H9 (cell line): Measurements from ENCODE around the gene AHDC1. TPM values are rescaled to one million over a fixed set of nuclear protein-coding genes. Genes with fewer than 3 reads are reported as not detected.

Experiments used
- DNase-seq: peaks from one replicate; pipeline ENCODE4 v3.0.0-alpha.2; 2017
- H2AFZ ChIP-seq: one replicate; pipeline ENCODE4 v1.6.1; 2013; ENCODE audit warnings: mild to moderate bottlenecking, low read length, control low read depth, moderate library complexity
- H2AK5ac ChIP-seq: 2 replicates; pipeline ENCODE4 v1.6.1; 2013; ENCODE audit warnings: low read length, control low read depth, mixed read lengths; ENCODE audit not compliant: insufficient read length
- H2BK120ac ChIP-seq: one replicate; pipeline ENCODE4 v1.6.1; 2013; ENCODE audit warnings: low read depth, mild to moderate bottlenecking, low read length, control low read depth, inconsistent platforms; ENCODE audit not compliant: poor library complexity, severe bottlenecking
- H2BK12ac ChIP-seq: 2 replicates; pipeline ENCODE4 v1.6.1; 2013; ENCODE audit warnings: low read length, control low read depth, mixed read lengths, low read depth; ENCODE audit not compliant: insufficient read length
- H2BK15ac ChIP-seq: 2 replicates; pipeline ENCODE4 v1.6.1; 2013; ENCODE audit warnings: low read depth, low read length, control low read depth
- H2BK20ac ChIP-seq: one replicate; pipeline ENCODE4 v1.6.1; 2013; ENCODE audit warnings: low read depth, mild to moderate bottlenecking, low read length, control low read depth, inconsistent platforms; ENCODE audit not compliant: poor library complexity, severe bottlenecking
- H2BK5ac ChIP-seq: 2 replicates; pipeline ENCODE4 v1.6.1; 2013; ENCODE audit warnings: low read length, control low read depth, mixed read lengths; ENCODE audit not compliant: insufficient read length
- H3K14ac ChIP-seq: 2 replicates; pipeline ENCODE4 v1.6.1; 2013; ENCODE audit warnings: low read length, control low read depth; ENCODE audit not compliant: insufficient read depth
- H3K18ac ChIP-seq: 2 replicates; pipeline ENCODE4 v1.6.1; 2013; ENCODE audit warnings: low read depth, mild to moderate bottlenecking, mixed read lengths, low read length, control low read depth; ENCODE audit not compliant: insufficient read length
- H3K23ac ChIP-seq: 2 replicates; pipeline ENCODE4 v1.6.1; 2013; ENCODE audit warnings: low read length, control low read depth, mixed read lengths, low read depth; ENCODE audit not compliant: insufficient read length
- H3K23me2 ChIP-seq: 2 replicates; pipeline ENCODE4 v1.6.1; 2013; ENCODE audit warnings: low read depth, mild to moderate bottlenecking, mixed read lengths, low read length, control low read depth; ENCODE audit not compliant: insufficient read length, poor library complexity, severe bottlenecking
- H3K27ac ChIP-seq: 2 replicates; pipeline ENCODE4 v1.5.1; 2013; ENCODE audit warnings: low read length, control low read depth, mixed read lengths, low read depth; ENCODE audit not compliant: insufficient read length
- H3K27me3 ChIP-seq: 2 replicates; pipeline ENCODE4 v1.6.1; 2013; ENCODE audit warnings: low read length, control low read depth, inconsistent platforms; ENCODE audit not compliant: insufficient read depth
- H3K4ac ChIP-seq: 2 replicates; pipeline ENCODE4 v1.6.1; 2013; ENCODE audit warnings: low read depth, mild to moderate bottlenecking, control low read depth, inconsistent platforms, low read length, moderate library complexity
- H3K4me1 ChIP-seq: 2 replicates; pipeline ENCODE4 v1.6.1; 2013; ENCODE audit warnings: low read length, control low read depth, inconsistent platforms; ENCODE audit not compliant: insufficient read depth
- H3K4me2 ChIP-seq: 2 replicates; pipeline ENCODE4 v1.6.1; 2013; ENCODE audit warnings: low read length, control low read depth, mixed read lengths; ENCODE audit not compliant: insufficient read length, insufficient read depth
- H3K56ac ChIP-seq: 2 replicates; pipeline ENCODE4 v1.6.1; 2013; ENCODE audit warnings: low read depth, mild to moderate bottlenecking, mixed read lengths, low read length, control low read depth; ENCODE audit not compliant: insufficient read length
- H3K79me1 ChIP-seq: 2 replicates; pipeline ENCODE4 v1.6.1; 2013; ENCODE audit warnings: low read depth, mild to moderate bottlenecking, moderate library complexity, low read length, control low read depth, inconsistent platforms; ENCODE audit not compliant: insufficient read depth, poor library complexity, severe bottlenecking
- H3K79me2 ChIP-seq: 2 replicates; pipeline ENCODE4 v1.6.1; 2013; ENCODE audit warnings: low read length, control low read depth, inconsistent platforms; ENCODE audit not compliant: insufficient read depth
- H3K9ac ChIP-seq: 2 replicates; pipeline ENCODE4 v1.6.1; 2013; ENCODE audit warnings: low read length, control low read depth, mixed read lengths; ENCODE audit not compliant: insufficient read length; ENCODE audit errors: extremely low read depth
- H3K9me3 ChIP-seq: one replicate; pipeline ENCODE4 v1.6.1; 2013; ENCODE audit warnings: low read depth, low read length, inconsistent platforms; ENCODE audit not compliant: control insufficient read depth
- H3T11ph ChIP-seq: one replicate; pipeline ENCODE4 v1.6.1; 2013; ENCODE audit warnings: mild to moderate bottlenecking, low read length, control low read depth, inconsistent platforms
- H4K20me1 ChIP-seq: one replicate; pipeline ENCODE4 v1.6.1; 2013; ENCODE audit not compliant: control insufficient read depth, insufficient read length, insufficient read depth
- H4K5ac ChIP-seq: 2 replicates; pipeline ENCODE4 v1.6.1; 2013; ENCODE audit warnings: low read depth, mild to moderate bottlenecking, mixed read lengths, low read length, control low read depth; ENCODE audit not compliant: insufficient read length
- H4K8ac ChIP-seq: replicated peaks from 2 replicates; pipeline ENCODE4 v1.6.1; 2013; ENCODE audit warnings: low read length, control low read depth, mixed read lengths, low read depth; ENCODE audit not compliant: insufficient read length
- H4K91ac ChIP-seq: 2 replicates; pipeline ENCODE4 v1.6.1; 2013; ENCODE audit warnings: low read depth, mild to moderate bottlenecking, moderate library complexity, mixed read lengths, low read length, control low read depth; ENCODE audit not compliant: insufficient read length
- H3K27ac Mint-ChIP-seq, 3 experiments: 2 replicates in 2 of 3; 3 replicates in 1 of 3; pipeline ENCODE4 v1.8.0; 2020 to 2021; ENCODE audit warnings: mixed read lengths in 3 of 3, mild to moderate bottlenecking in 1 of 3, moderate library complexity in 1 of 3
- H3K27me3 Mint-ChIP-seq: 2 replicates; pipeline ENCODE4 v1.8.0; 2021; ENCODE audit warnings: low read depth, mild to moderate bottlenecking, moderate library complexity, mixed read lengths
- H3K36me3 Mint-ChIP-seq, 3 experiments: 2 replicates in 2 of 3; 3 replicates in 1 of 3; pipeline ENCODE4 v1.8.0; 2020 to 2021; ENCODE audit warnings: low read depth in 3 of 3, mixed read lengths in 3 of 3; ENCODE audit not compliant: insufficient read depth in 1 of 3
- H3K4me1 Mint-ChIP-seq, 2 experiments: 2 replicates each; pipeline ENCODE4 v1.8.0; 2020; ENCODE audit warnings: mixed read lengths in 2 of 2
- H3K4me3 Mint-ChIP-seq, 2 experiments: 2 replicates in 1 of 2; 3 replicates in 1 of 2; pipeline ENCODE4 v1.8.0; 2020 to 2021; ENCODE audit warnings: mild to moderate bottlenecking in 2 of 2, mixed read lengths in 2 of 2, moderate library complexity in 1 of 2
- H3K9me3 Mint-ChIP-seq, 2 experiments: 2 replicates in 1 of 2; 3 replicates in 1 of 2; pipeline ENCODE4 v1.8.0; 2020; ENCODE audit warnings: mild to moderate bottlenecking in 2 of 2, mixed read lengths in 2 of 2, moderate library complexity in 1 of 2
- WGBS: extraction: QIAGEN DNeasy Blood & Tissue Kit; methylation state at CpG from one replicate; pipeline ENCODE4 v1.1.7; 2013; ENCODE audit warnings: missing lambda C conversion rate, low lambda C conversion rate, mixed read lengths; ENCODE audit not compliant: insufficient read length; ENCODE audit errors: extremely low coverage; 5-methylcytosine and 5-hydroxymethylcytosine counted together
- total RNA-seq: library from RNA; stranded (reverse); gene quantifications from 2 replicates; pipeline ENCODE4 v1.2.1, GENCODE V29; 2021
- TF ChIP-seq, protein P1 (sequence below): fragments of 200-600 bp; sonication (generic); conservative IDR thresholded peaks from 3 replicates; pipeline ENCODE4 v1.8.0; 2021; ENCODE audit warnings: antibody characterized with exemption, mild to moderate bottlenecking

Gene AHDC1
- total RNA-seq, 1 experiment from 2014 or later: 29.4 TPM

DNA sequence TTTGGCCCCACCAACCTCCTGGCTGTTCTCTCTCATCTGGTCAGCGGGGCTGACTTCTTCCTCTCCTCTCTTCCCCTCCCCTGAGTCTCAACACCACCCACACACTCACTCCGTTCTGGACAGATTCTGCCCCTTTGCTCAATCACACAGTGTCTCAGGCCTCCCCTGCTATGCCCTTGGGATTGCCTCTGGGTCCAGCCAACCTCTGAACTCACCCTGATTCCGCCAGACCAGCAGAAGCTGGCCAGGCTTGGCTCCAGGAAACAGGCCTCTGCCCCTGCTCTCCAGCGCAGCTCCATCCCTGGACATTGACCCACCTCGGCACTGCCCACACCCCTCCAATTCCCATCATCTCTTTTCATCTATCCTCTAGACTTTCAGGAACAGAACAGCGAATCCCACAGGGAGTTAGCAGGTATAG lies 22.1 kb downstream of the AHDC1 start:
- peak overlapping the region; percentile 1 to 46 (median 35); a peak in 5 of 7 replicates for H3K27ac Mint-ChIP-seq
- H2BK15ac ChIP-seq: no peak overlapping the region
- no peak overlapping the region for H3K4me3 Mint-ChIP-seq

More for the DNA sequence above, 22.1 kb downstream of the AHDC1 start:
- H3K9me3 ChIP-seq: no peaks in the 10 kb centered on the region
- H2BK120ac ChIP-seq: no peak overlapping the region
- no peak overlapping the region for H3K56ac ChIP-seq
- H3K9me3 Mint-ChIP-seq: no peaks in the 10 kb centered on the region
- no peaks in the 10 kb centered on the region for H3K79me1 ChIP-seq
- 0 out of 2 replicates have a peak, but pooled peaks cover 2% of the 10 kb centered on the region for H3K79me2 ChIP-seq
- no peak overlapping the region for H2BK5ac ChIP-seq
- H3K27ac ChIP-seq: no peak overlapping the region
- H3T11ph ChIP-seq: no peak overlapping the region
- H3K23ac ChIP-seq: no peak overlapping the region
- H2BK20ac ChIP-seq: no peak overlapping the region
- H4K5ac ChIP-seq: no peak overlapping the region
- H3K9ac ChIP-seq: no peak overlapping the region
- H4K20me1 ChIP-seq: no peaks in the 10 kb centered on the region
- H3K14ac ChIP-seq: no peak overlapping the region
- no peak for DNase-seq
- H3K23me2 ChIP-seq: no peaks in the 10 kb centered on the region
- TF ChIP-seq, protein P1, sequence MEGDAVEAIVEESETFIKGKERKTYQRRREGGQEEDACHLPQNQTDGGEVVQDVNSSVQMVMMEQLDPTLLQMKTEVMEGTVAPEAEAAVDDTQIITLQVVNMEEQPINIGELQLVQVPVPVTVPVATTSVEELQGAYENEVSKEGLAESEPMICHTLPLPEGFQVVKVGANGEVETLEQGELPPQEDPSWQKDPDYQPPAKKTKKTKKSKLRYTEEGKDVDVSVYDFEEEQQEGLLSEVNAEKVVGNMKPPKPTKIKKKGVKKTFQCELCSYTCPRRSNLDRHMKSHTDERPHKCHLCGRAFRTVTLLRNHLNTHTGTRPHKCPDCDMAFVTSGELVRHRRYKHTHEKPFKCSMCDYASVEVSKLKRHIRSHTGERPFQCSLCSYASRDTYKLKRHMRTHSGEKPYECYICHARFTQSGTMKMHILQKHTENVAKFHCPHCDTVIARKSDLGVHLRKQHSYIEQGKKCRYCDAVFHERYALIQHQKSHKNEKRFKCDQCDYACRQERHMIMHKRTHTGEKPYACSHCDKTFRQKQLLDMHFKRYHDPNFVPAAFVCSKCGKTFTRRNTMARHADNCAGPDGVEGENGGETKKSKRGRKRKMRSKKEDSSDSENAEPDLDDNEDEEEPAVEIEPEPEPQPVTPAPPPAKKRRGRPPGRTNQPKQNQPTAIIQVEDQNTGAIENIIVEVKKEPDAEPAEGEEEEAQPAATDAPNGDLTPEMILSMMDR: no peak
- H3K4me2 ChIP-seq: no peak overlapping the region
- no peak overlapping the region for H4K91ac ChIP-seq
- H2BK12ac ChIP-seq: no peak overlapping the region
- H3K36me3 Mint-ChIP-seq: no peaks in the 10 kb centered on the region; a peak in 2 of 7 replicates
- no peaks in the 10 kb centered on the region for H3K27me3 ChIP-seq
- H3K27me3 Mint-ChIP-seq: no peaks in the 10 kb centered on the region
- no peaks in the 10 kb centered on the region for H3K4me1 ChIP-seq
- WGBS: no CpG with 5 or more reads among the region's 6 CpGs
- H3K4me1 Mint-ChIP-seq: peaks cover 6 to 19% of the 10 kb centered on the region in 2 experiments
- H4K8ac ChIP-seq: no peak overlapping the region
- H3K18ac ChIP-seq: no peak overlapping the region
- H2AK5ac ChIP-seq: no peak overlapping the region
- H2AFZ ChIP-seq: no peak overlapping the region
- no peak overlapping the region for H3K4ac ChIP-seq
